Measurements from ENCODE around the gene NR2C2.

NR2C2 gene

GRCh38 chr3:14926592-14926991, 20.8 kb upstream of the NR2C2 start:
- H3K9me3 ChIP-seq (ENCODE audit: low read length), result no peaks in the 10 kb centered on the region
- H3K4me1 ChIP-seq (ENCODE audit: insufficient read depth, low read length), result no peaks in the 10 kb centered on the region
- no peaks in the 10 kb centered on the region for H3K36me3 ChIP-seq (ENCODE audit: insufficient read depth, low read length)
- H2AFZ ChIP-seq (ENCODE audit: low read depth, low read length), result no peak overlapping the region
- H3K4me3 ChIP-seq (ENCODE audit: low read length), result no peak overlapping the region
- peaks cover 6% of the 10 kb centered on the region for H3K27me3 ChIP-seq (ENCODE audit: insufficient read depth, low read length)

GRCh38 chr3:14927308-14927707, 20.1 kb upstream of the NR2C2 start:
- Histone ChIP-seq H3K4me3 (ENCODE audit: low read length) (no peak overlapping the region), H3K36me3 (ENCODE audit: insufficient read depth, low read length) (no peaks in the 10 kb centered on the region), H3K4me1 (ENCODE audit: insufficient read depth, low read length) (no peaks in the 10 kb centered on the region), H3K27me3 (ENCODE audit: insufficient read depth, low read length) (peaks cover 6% of the 10 kb centered on the region), H2AFZ (ENCODE audit: low read depth, low read length) (no peak overlapping the region), H3K9me3 (ENCODE audit: low read length) (no peaks in the 10 kb centered on the region)

DNA sequence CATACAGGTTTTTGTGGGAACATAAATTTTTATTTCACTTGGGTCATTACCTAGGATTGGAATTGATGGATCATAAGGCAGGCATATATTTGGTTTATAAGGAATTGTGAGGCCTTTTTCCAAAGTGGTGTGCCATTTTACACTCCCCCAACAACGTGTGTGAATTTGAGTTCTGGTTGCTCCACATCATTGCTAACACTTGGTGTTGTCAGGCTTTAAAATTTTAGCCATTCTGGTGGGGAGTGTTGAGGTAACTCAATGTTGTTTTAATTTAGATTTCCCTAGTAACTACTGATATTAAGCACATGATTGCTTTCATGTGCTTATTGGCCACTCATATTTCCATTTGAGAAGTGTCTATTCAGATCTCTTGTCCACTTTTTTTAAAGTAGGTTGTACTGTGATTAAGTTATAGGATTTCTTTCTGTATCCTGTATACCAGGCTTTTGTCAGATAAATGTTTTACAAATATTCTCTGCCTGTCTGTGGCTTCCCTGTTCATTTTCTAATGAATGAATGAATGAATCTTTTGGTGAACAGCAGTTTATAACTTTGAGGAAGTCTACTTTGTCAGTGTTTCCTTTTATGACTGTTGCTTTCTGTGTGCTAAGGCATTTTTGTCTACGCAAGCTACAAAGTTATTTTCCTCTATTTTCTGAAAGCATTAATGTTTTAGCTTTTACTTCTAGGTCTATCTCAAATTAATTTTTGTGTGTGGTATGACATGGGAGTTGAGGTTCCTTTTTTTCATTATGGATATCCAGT, 17.9 kb upstream of the NR2C2 start:
- no peaks in the 10 kb centered on the region for H3K27me3 ChIP-seq (ENCODE audit: insufficient read depth, low read length)
- no peak overlapping the region for H3K4me3 ChIP-seq (ENCODE audit: low read length)
- no peaks in the 10 kb centered on the region for H3K36me3 ChIP-seq (ENCODE audit: insufficient read depth, low read length)
- peaks cover 7% of the 10 kb centered on the region for H3K4me1 ChIP-seq (ENCODE audit: insufficient read depth, low read length)
- H2AFZ ChIP-seq (ENCODE audit: low read depth, low read length), result no peak overlapping the region
- H3K9me3 ChIP-seq (ENCODE audit: low read length), result no peaks in the 10 kb centered on the region

DNA sequence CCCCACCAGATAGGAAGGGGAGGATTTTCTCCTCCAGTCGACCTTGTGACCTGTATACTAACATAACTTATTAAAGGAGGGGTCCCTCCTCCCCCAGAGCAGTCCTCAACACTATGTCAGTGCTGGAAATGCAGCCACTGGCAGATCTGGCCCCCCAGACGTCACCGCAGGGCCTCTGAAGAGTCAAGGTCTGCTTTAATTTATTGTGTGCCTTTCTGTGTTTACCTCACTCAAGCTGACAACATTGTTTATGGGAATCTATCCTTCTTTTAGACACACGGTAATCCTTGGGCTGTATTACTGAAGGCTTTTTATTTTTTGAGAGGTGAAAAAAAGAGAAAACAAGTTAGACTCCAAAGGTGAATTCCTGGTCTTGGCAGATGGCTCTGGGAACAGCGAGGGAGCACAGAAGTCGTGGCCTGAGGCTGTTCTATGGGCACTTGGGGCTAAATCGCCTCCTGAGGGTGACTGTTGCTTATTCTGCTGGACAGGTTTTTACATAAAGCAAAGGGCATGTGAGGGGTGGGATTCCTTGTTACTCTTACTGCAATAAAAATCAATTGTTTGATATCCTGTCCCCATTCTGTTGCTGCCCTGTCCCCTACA, 13.5 kb upstream of the NR2C2 start:
- Histone ChIP-seq H3K9me3 (ENCODE audit: low read length) (no peaks in the 10 kb centered on the region), H3K4me1 (ENCODE audit: insufficient read depth, low read length) (peaks cover 7% of the 10 kb centered on the region), H3K27me3 (ENCODE audit: insufficient read depth, low read length) (no peaks in the 10 kb centered on the region), H2AFZ (ENCODE audit: low read depth, low read length) (no peak overlapping the region), H3K4me3 (ENCODE audit: low read length) (no peak overlapping the region), H3K36me3 (ENCODE audit: insufficient read depth, low read length) (no peaks in the 10 kb centered on the region)

GRCh38 chr3:14935592-14936345, 11.6 kb upstream of the NR2C2 start:
- Histone ChIP-seq H2AFZ (ENCODE audit: low read depth, low read length) (no peak overlapping the region), H3K4me3 (ENCODE audit: low read length) (no peak overlapping the region), H3K27me3 (ENCODE audit: insufficient read depth, low read length) (no peaks in the 10 kb centered on the region), H3K4me1 (ENCODE audit: insufficient read depth, low read length) (peaks cover 7% of the 10 kb centered on the region), H3K36me3 (ENCODE audit: insufficient read depth, low read length) (no peaks in the 10 kb centered on the region), H3K9me3 (ENCODE audit: low read length) (no peaks in the 10 kb centered on the region)

DNA sequence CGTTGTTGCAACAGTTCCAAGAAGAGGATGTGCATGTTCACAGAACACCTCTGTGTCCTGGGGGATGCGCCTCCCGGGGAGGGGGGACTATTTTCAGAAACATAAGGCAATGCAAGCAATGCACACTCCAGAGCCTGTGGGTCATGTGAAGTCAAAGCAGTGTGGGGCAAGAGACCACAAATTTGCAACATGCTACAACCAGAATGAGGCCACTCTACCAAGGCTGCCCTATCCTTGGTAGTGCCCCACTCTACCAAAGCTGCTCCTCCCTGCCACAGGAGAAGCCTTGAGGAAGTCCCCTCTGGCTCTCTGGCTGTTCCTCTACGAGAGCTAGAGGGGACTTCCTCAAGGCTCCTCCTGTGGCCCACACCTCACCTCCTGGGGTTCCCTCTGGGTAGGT, 8.4 kb upstream of the NR2C2 start:
- Histone ChIP-seq H3K4me3 (ENCODE audit: low read length) (no peak overlapping the region), H3K36me3 (ENCODE audit: insufficient read depth, low read length) (peaks cover 15% of the 10 kb centered on the region)

GRCh38 chr3:14941871-14942270, 5.5 kb upstream of the NR2C2 start:
- H3K9me3 ChIP-seq (ENCODE audit: low read length), result no peaks in the 10 kb centered on the region

More for the DNA sequence above, 8.4 kb upstream of the NR2C2 start:
- no peaks in the 10 kb centered on the region for H3K9me3 ChIP-seq (ENCODE audit: low read length)
- H2AFZ ChIP-seq (ENCODE audit: low read depth, low read length), result no peak overlapping the region
- H3K27me3 ChIP-seq (ENCODE audit: insufficient read depth, low read length), result no peaks in the 10 kb centered on the region
- peaks cover 5% of the 10 kb centered on the region for H3K4me1 ChIP-seq (ENCODE audit: insufficient read depth, low read length)

GRCh38 chr3:14943042-14943441, 4.3 kb upstream of the NR2C2 start:
- Histone ChIP-seq H3K4me3 (ENCODE audit: low read length) (no peak overlapping the region), H2AFZ (ENCODE audit: low read depth, low read length) (no peak overlapping the region), H3K9me3 (ENCODE audit: low read length) (no peaks in the 10 kb centered on the region), H3K27me3 (ENCODE audit: insufficient read depth, low read length) (no peaks in the 10 kb centered on the region), H3K36me3 (ENCODE audit: insufficient read depth, low read length) (peaks cover 34% of the 10 kb centered on the region), H3K4me1 (ENCODE audit: insufficient read depth, low read length) (peaks cover 13% of the 10 kb centered on the region)

More at GRCh38 chr3:14941871-14942270, 5.5 kb upstream of the NR2C2 start:
- peaks cover 34% of the 10 kb centered on the region for H3K36me3 ChIP-seq (ENCODE audit: insufficient read depth, low read length)
- no peaks in the 10 kb centered on the region for H3K27me3 ChIP-seq (ENCODE audit: insufficient read depth, low read length)
- no peak overlapping the region for H3K4me3 ChIP-seq (ENCODE audit: low read length)
- peaks cover 13% of the 10 kb centered on the region for H3K4me1 ChIP-seq (ENCODE audit: insufficient read depth, low read length)
- no peak overlapping the region for H2AFZ ChIP-seq (ENCODE audit: low read depth, low read length)

GRCh38 chr3:14946236-14946635, 1.1 kb upstream of the NR2C2 start:
- peaks cover 43% of the 10 kb centered on the region for H3K36me3 ChIP-seq (ENCODE audit: insufficient read depth, low read length)
- peak overlapping the region; percentile 99 for H3K4me3 ChIP-seq (ENCODE audit: low read length)
- H3K27me3 ChIP-seq (ENCODE audit: insufficient read depth, low read length), result no peaks in the 10 kb centered on the region
- peaks cover 24% of the 10 kb centered on the region for H3K4me1 ChIP-seq (ENCODE audit: insufficient read depth, low read length)
- H3K9me3 ChIP-seq (ENCODE audit: low read length), result no peaks in the 10 kb centered on the region
- H2AFZ ChIP-seq (ENCODE audit: low read depth, low read length), result no peak overlapping the region

- peak overlapping the region; percentile 99 for H3K4me3 ChIP-seq (ENCODE audit: low read length)
- H2AFZ ChIP-seq (ENCODE audit: low read depth, low read length), result peak overlapping the region; percentile 82
- no peaks in the 10 kb centered on the region for H3K27me3 ChIP-seq (ENCODE audit: insufficient read depth, low read length)
- H3K4me1 ChIP-seq (ENCODE audit: insufficient read depth, low read length), result peaks cover 24% of the 10 kb centered on the region
- peaks cover 43% of the 10 kb centered on the region for H3K36me3 ChIP-seq (ENCODE audit: insufficient read depth, low read length)
- H3K9me3 ChIP-seq (ENCODE audit: low read length), result no peaks in the 10 kb centered on the region
Observed at GRCh38 chr3:14946739-14947099, 664 bp upstream of the NR2C2 start.

GRCh38 chr3:14947886-14948608, 664 bp downstream of the NR2C2 start:
- H2AFZ ChIP-seq (ENCODE audit: low read depth, low read length), result peak overlapping the region; percentile 64
- H3K4me3 ChIP-seq (ENCODE audit: low read length), result peak overlapping the region; percentile 99
- no peaks in the 10 kb centered on the region for H3K9me3 ChIP-seq (ENCODE audit: low read length)
- H3K27me3 ChIP-seq (ENCODE audit: insufficient read depth, low read length), result no peaks in the 10 kb centered on the region
- peaks cover 24% of the 10 kb centered on the region for H3K4me1 ChIP-seq (ENCODE audit: insufficient read depth, low read length)
- peaks cover 37% of the 10 kb centered on the region for H3K36me3 ChIP-seq (ENCODE audit: insufficient read depth, low read length)

DNA sequence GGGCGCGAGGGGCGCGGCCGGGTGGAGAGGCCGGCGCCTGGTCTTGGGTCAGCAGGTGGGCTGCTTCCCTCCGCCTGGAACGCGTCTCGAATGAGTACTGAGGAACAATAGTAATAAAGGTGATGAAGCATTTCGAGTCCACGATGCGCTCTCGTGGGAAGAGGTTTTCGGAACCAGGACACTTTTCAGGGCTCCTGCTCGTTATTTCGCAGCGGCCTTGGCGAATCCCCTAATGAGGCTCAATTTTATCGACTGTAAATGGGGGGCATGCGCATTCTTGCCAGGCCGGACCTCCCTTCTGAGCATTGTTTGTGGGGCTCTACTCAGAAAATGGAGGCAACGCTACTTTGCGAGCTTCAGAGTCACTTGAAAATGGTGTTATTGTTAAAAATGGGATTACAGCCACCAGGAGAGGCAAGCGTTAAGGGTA, 1.2 kb downstream of the NR2C2 start:
- H3K4me3 ChIP-seq (ENCODE audit: low read length), result peak overlapping the region; percentile 73
- no peaks in the 10 kb centered on the region for H3K9me3 ChIP-seq (ENCODE audit: low read length)
- H3K36me3 ChIP-seq (ENCODE audit: insufficient read depth, low read length), result peaks cover 31% of the 10 kb centered on the region
- no peaks in the 10 kb centered on the region for H3K27me3 ChIP-seq (ENCODE audit: insufficient read depth, low read length)
- peaks cover 24% of the 10 kb centered on the region for H3K4me1 ChIP-seq (ENCODE audit: insufficient read depth, low read length)
- peak overlapping the region; percentile 83 for H2AFZ ChIP-seq (ENCODE audit: low read depth, low read length)

GRCh38 chr3:14949126-14949525, 1.7 kb downstream of the NR2C2 start:
- Histone ChIP-seq H3K9me3 (ENCODE audit: low read length) (no peaks in the 10 kb centered on the region), H3K4me3 (ENCODE audit: low read length) (peak overlapping the region; percentile 73), H3K36me3 (ENCODE audit: insufficient read depth, low read length) (peaks cover 26% of the 10 kb centered on the region), H2AFZ (ENCODE audit: low read depth, low read length) (peak overlapping the region; percentile 83), H3K4me1 (ENCODE audit: insufficient read depth, low read length) (peaks cover 24% of the 10 kb centered on the region), H3K27me3 (ENCODE audit: insufficient read depth, low read length) (no peaks in the 10 kb centered on the region)

Measured in neuron (in vitro differentiated cells).